Measurements from ENCODE around the gene ATP8B1. TPM values are rescaled to one million over a fixed set of nuclear protein-coding genes. Genes with fewer than 3 reads are reported as not detected.

The ATP8B1 gene
- polyA plus RNA-seq, 12 donors, result 3.3 to 16.5 (median 4.9) TPM; not detected in 1

GRCh38 chr18:57819671-57820460, 16.8 kb upstream of the ATP8B1 start:
- no peak for DNase-seq

- no peak for DNase-seq
These were observed 16.0 kb upstream of the ATP8B1 start for GRCh38 chr18:57819119-57819518.

GRCh38 chr18:57816208-57816954, 13.3 kb upstream of the ATP8B1 start:
- no peak for DNase-seq

- DNase-seq, result no peak
These were observed 11.4 kb upstream of the ATP8B1 start for GRCh38 chr18:57814555-57814954.

GRCh38 chr18:57813245-57813644, 10.1 kb upstream of the ATP8B1 start:
- DNase-seq, result no peak

- no peak for DNase-seq
These were observed 9.0 kb upstream of the ATP8B1 start for GRCh38 chr18:57812126-57812477.

- no peak for DNase-seq
These were observed 8.5 kb upstream of the ATP8B1 start for GRCh38 chr18:57811477-57812125.

- no peak for DNase-seq
These were observed 6.1 kb upstream of the ATP8B1 start for GRCh38 chr18:57809190-57809589.

GRCh38 chr18:57807336-57808117, 4.4 kb upstream of the ATP8B1 start:
- DNase-seq, result no peak

GRCh38 chr18:57806978-57807285, 3.8 kb upstream of the ATP8B1 start:
- no peak for DNase-seq

GRCh38 chr18:57806201-57806977, 3.3 kb upstream of the ATP8B1 start:
- no peak for DNase-seq

GRCh38 chr18:57805117-57805516, 2.0 kb upstream of the ATP8B1 start:
- no peak for DNase-seq

GRCh38 chr18:57804557-57804956, 1.4 kb upstream of the ATP8B1 start:
- no peak for DNase-seq

GRCh38 chr18:57802213-57803102, 657 bp downstream of the ATP8B1 start:
- DNase-seq, result no peak

GRCh38 chr18:57801761-57802212, 1.3 kb downstream of the ATP8B1 start:
- no peak for DNase-seq

GRCh38 chr18:57801325-57801724, 1.8 kb downstream of the ATP8B1 start:
- no peak for DNase-seq

- DNase-seq, result no peak
These were observed 4.3 kb downstream of the ATP8B1 start for GRCh38 chr18:57798713-57799373.

- no peak for DNase-seq
These were observed 5.9 kb downstream of the ATP8B1 start for GRCh38 chr18:57797209-57797651.

- no peak for DNase-seq
These were observed 8.0 kb downstream of the ATP8B1 start for GRCh38 chr18:57794951-57795728.
